GM19438 (cell line): Measurements from ENCODE around the gene GRIPAP1.
"Not testable (repeated sequence)": the region's sequence is repeated elsewhere in the genome, so short reads cannot be mapped to it uniquely, and the experiment has no call there.

Experiments
- ATAC-seq: cut with Tn5 transposase; IDR thresholded peaks from one replicate; pipeline ENCODE4 v1.9.1; 2021; ENCODE audit warnings: low read depth; ENCODE audit not compliant: unreplicated experiment

Gene GRIPAP1

DNA sequence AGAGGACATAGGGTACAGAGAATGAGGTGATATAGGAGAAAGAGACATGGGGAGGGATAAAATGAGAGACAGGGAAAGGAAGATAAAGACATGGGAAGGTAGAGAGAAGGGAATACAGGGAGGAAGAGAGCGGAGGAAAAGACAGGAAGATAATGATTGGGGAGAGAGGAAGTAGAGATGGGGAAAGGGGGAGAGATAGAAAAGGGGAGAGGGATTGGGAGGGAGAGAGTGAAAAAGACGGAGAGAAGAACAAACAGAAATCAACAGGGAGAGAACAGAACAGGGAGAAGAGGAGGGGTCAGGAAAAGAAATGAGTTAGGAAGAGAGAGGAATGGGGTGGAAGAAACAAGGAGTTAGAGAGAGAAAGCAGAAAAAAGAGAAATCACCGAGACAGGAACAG lies 4.6 kb downstream of the GRIPAP1 start:
- ATAC-seq, result no peak

DNA sequence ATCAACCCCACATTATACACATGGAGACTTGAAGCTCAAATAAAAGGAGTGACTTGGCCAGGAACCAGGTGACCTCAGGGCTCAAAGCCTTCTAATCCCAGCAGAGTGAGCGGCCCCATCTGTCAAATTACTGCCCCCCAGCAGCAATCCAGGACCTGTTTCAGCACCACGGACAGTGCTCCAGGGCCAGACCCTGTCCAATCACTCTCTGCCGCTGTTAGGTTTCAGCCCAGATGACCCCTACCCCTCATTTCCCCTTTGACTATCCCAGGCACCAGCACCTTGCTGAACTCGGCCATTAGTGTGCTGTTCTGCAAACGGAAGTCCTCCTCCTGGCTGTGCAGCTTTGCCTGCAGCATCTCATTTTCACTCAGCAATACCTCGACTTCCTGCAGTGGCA lies 5.1 kb downstream of the GRIPAP1 start:
- ATAC-seq, result no peak

DNA sequence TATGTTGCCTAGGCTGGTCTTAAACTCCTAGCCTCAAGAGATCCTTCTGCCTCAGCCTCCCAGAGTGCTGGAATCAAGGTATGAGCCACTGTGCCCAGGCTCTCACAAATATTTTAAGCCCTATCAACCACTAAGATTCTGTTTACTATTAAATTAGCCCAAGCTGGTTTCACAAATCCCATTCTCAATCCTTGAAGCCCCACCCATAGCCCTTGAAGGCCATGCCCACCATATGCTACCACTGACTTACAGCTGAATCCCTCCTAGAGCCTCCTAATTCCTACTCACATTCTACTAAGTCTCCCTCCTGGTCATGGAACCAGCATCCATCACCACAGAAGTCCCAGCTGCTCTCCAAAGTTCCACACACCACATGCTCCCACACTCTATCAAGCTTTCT lies 9.7 kb downstream of the GRIPAP1 start:
- ATAC-seq, result no peak

DNA sequence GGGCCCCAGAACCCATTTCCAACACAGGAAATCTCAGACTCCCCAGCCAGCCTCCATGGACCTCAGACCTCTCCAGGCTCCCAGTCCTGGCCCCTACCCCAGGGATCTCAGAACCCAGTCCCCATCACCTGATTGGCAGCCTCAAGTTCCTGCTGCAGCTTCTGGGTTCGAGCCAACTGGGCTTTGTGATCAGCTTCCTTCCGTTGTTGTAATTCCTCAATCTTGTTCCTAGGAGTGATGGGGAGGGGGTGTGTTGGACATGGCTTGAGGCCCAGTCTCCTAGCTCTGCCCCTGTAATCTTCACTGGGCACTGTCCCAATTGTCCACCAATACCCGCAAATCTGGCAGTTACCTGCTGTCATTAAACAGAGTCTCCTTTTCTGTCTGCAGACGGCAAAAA lies 12.6 kb downstream of the GRIPAP1 start:
- ATAC-seq, result no peak

DNA sequence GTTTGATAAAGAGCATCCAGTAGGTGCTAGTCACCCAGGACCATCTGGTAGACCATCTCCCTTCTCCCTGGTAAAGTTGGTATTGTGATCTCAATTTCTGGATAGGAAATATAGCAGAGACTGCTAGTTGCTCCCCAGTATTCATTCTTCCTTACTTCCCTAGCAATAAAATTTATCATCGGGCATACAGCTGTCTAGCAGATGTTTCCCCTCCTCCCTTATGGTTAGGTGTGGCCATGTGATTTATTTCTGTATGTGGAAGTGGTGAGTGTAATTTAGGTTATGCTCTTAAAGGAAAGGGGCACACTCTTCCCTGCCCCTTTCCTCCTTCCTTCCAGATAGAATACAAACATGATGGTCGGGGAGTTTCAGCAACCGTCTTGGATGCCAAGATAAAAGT lies 18.2 kb downstream of the GRIPAP1 start:
- ATAC-seq, result no peak

DNA sequence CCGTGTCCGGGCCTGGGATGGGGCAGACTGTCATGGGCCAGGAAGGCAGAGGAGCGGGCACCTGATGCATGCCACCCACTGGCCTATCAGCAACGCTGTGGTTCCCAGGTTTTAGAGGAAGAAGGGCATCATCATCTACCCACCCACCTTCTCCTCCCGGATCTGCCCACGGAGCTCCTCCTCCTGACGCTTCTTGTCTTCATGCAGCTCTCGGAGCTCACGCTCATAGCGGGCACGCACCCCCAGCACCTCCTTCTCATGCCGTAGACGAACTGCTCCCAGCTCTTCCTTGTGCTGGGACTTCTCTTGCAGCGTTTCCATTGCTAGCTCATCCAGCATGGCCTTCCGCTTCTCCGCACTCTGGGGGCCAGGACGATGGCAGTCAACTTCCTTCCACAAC lies 19.0 kb downstream of the GRIPAP1 start:
- no peak for ATAC-seq

DNA sequence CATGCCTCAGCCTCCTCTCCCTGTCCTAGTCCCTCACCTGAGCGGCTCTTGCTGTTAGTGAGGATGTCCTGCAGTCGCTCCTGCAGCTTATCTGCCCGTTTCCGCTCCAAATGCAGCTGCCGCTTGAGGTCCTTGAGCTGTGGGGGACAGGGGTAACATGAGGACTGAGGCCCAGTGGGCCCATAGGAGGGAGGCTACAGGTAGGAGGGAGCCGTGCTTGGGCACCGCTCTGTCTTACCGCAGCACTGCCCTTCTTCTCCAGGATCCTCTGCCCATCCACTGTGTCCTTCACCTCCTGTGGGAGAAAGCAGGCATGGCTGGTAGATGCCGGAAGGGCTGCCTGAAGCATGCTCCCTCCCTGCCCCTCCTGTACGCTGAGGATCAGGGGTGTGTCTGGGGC lies 20.9 kb downstream of the GRIPAP1 start:
- ATAC-seq, result no peak

DNA sequence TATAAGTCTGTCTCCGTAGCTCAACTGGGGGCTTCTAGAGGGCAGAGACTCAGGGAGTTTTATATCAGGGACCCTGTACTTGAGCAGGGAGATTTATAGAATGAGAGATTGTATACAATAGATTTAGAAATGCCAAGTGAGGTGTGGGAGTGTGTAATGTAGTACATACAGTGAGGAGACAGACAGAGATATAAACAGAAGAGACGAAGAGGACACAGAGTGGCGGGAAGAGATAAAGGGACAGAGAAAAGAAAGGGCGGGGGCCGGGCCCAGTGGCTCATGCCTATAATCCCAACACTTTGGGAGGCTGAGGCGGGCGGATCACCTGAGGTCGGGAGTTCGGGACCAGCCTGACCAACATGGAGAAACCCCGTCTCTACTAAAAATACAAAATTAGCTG lies 21.7 kb downstream of the GRIPAP1 start:
- not testable (repeated sequence) for ATAC-seq

DNA sequence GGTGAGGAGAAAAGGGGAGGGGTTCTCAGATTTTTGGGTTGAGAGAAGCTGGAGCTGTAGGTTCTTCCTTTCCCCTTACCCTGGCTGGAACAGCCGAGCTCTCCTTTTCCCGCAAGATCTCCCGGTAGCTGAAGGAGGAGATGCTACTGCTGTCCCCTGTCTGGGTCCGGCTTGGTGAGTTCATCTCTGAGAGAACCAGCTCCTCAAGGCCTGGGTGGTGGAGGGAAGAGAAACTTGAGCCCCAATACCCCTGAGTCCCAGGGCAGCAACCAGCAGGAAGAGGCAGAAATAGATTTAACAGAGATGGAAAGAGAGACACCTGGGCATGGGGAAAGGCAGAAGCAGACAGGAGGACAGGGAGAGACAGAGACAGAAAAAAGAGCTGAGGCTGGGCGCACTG lies 23.8 kb downstream of the GRIPAP1 start:
- no peak for ATAC-seq

DNA sequence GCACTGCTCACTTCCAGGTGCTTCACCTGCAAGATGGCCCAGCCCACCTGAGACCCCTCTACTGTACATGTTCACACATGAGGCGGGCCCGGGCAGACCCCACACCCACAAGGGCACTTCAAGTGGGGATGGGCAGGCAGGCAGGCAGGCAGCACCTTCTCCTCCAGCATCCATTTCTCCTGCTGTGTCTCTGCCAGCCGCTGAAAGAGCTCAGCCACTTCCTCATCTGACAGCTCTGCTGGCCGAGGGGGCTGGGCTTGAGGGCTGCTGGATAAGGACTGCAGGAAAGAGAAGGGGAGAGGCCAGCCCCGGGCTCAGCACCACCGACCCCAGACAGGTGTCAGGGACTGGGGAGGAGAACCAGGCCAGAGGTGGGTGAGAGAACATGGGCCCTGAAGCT lies 26.0 kb downstream of the GRIPAP1 start:
- no peak for ATAC-seq

DNA sequence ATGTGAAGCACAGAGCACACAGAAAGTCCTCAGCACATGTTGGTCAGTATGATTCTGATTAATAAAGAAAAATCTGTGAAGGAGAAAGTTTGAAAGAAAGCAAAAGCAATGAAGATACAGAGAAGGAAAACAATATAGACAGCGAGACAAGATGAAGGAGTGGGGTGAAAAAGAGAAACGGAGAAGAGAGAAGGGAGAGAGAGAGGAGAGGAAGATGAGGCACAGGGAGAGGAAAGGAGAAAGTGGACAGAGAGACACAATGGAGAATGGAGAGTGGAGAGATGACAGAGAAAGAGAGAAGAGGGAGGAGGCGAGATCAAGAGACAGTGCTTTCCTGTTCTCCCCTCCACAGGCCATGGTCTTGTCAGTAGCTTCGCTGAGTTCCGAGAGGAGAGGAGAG lies 26.5 kb downstream of the GRIPAP1 start:
- no peak for ATAC-seq

DNA sequence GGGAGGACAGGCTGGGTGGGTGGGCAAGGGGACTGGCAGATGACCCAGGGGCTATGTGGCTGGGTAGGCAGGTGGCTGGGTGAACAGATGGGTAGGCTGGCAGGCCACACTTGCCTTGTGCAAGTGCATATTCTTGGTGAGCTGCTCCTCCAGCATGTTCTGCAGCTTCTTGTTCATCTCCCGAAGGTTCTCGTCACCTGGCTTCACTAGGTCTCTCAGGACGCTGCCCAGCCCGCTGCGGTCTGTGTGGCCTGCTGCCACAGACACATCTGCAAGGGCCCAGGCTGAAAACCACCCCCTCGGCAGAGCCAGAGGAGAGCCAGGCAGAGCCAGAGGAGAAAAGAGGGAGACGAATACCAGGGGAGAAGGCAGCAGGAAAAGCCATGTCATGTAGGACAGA lies 27.0 kb downstream of the GRIPAP1 start:
- no peak for ATAC-seq

DNA sequence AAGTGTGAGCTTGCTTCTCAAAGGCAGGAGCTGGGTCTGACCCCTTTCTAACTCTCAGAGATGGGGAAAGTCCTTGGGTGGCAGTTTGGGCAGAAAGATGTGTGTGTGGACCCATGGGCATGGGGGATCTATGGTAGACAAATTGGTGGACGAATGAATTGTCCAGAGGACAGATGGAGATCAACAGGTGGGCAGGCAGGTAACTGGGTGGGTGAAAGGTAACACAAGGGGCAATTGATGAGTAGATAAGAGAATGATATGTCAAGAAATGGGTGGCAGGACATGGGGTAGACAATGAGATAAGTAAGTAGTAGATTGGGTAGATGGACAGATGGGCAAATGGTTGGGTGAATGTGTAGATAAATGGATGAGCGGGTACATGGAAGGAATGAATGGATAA lies 27.5 kb downstream of the GRIPAP1 start:
- no peak for ATAC-seq

DNA sequence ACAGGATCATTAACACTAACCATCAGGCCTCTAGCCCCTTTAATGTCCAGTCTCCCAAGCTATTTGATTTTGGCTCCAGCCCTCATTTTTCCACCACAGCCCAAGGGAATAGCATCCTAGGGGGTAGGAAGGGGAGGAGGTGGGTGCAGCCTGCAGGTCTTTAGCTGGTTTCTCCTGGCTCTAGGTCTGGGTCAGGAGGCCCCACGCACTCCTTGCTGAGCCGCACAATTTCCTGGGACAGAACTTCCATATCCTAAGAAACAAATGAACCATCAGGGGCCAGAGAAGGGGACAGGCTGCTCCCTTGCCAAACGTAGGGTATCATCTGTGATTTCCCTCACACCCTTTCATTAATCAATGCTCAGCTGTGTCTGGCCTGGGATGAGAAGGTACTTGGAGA lies 28.0 kb downstream of the GRIPAP1 start:
- ATAC-seq, result no peak

DNA sequence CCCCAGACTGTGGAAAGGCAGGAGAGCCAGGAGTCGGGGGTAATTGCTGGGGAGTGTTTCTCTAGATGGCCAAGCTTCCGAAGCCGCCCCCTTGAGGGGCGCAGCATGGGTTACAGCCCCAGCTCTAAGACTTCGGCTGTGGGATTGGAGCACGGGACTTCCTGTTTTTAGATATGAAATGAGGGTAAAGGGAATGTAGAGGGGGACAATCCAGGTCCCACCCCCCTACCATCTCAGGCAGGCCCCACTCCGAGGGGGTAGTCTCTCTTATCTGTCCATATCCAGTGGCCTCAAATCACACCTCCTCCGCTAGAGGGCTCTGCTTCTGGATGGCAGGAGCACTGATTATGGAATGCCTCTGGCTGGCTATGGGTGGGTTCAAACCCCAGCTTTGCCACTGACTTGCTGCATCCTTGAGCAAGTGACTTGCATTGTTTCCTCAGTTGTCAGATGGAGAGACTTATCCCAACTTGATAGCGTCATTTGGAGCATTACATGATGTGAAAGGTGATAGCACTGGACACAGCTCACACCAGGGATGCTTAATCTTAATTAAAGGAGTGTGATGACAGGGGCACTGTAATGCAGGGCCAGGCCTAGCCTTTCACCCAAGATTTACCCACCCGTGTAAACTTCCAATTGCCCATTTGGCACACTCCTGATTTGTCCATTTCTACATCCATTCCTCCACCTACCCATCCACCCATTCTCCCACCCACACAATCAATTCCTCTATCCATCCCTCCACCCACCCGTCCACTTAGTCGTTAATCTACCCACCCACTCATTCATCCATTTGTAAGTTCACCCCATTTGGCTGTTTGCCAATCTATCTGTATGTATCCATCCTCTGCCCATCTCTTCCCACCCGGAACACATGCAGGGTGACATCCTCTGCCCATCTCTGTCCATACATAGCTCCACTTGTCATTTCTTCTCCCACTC lies 29.6 kb downstream of the GRIPAP1 start:
- no peak for ATAC-seq

DNA sequence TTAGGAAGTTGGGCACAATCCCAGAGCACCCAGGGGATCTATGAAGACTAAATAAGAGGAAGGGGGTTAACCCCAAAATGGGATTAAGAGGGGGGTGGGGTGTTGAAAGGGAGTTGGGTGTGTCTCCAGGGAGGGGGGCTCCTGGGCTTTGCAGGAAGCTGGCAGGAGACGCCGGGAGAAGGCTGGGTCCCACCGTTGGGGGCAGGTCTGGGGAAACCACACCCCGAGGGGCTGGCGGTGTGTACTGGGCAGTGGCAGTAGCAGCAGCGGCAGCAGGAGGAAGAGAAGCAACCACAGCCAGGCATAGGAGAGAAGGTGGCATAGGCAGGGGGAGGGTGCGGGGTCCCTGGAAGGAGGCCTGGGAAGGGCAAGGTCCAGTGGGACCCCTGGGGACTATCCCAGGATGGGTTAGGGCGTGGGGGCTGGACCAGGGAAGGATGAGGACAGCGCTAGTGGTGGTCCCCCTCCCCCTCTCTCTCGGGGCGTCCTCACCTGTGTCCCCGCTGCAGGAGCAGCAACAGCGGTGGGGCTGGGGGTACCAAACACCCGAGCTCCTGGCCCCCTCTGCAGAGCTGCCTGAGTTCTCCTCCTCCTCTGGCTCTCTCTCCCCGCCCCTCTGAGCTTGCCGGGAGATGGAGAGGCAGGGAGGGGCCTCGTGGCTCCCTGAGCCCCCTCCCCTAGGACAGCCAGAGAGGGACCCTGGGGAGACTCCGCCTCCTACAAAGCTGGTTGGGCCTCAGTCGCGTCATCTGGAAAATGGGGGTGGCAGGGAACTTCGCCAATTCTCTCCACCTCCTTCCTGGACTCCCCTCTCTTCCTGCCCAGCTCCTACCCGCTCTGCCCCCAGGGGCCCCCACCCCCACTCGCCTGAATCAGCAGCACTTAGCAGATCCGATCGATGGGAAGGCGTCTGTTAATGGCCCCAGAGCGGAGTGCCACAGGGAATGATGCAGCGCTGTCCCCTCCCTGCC lies 30.5 kb downstream of the GRIPAP1 start, which contains the start of gene KCND1:
KCND1 (minus strand) TSS at position 596 of the 971 bp plus-strand sequence. CDS start 1,573 bp downstream, outside the sequence.
- no peak for ATAC-seq

DNA sequence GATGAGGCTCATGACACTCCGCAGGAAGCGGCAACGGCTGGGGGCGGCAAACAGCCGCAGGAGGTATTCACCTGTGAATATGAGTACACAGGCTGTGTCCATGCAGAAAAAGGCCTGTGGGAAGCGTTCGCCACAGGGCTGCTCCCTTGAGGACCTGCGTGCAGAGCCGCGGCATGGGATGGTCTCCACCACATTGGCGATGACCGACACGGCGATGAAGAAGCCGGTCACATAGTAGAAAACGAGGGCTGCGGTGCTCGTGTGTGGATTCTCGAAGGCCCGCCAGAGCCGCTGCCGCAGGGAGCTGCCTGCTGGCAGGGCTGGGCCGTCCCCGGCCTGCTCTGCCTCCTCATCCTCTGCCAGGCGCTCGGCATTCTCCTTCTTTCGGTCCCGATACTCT lies 32.6 kb downstream of the GRIPAP1 start:
- ATAC-seq, result no peak

DNA sequence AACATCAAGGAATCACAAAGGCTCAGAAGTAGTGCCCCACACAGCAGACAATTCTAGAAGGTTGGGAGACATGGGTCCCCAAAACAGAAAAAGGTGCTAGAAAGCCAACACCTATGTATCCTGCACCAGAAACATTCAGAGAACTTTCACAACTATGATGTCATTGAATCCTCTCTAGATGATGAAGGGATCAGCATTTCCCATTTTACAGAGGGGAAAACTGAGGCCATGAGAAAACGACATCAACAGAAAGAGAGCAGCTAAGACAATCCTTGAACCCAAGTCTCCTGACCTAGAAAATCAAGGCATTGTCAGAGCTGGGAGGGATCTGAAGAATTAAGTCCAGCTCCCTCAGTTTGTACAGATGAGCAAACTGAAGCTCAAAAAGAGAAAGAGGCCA lies 33.7 kb downstream of the GRIPAP1 start:
- ATAC-seq, result no peak

DNA sequence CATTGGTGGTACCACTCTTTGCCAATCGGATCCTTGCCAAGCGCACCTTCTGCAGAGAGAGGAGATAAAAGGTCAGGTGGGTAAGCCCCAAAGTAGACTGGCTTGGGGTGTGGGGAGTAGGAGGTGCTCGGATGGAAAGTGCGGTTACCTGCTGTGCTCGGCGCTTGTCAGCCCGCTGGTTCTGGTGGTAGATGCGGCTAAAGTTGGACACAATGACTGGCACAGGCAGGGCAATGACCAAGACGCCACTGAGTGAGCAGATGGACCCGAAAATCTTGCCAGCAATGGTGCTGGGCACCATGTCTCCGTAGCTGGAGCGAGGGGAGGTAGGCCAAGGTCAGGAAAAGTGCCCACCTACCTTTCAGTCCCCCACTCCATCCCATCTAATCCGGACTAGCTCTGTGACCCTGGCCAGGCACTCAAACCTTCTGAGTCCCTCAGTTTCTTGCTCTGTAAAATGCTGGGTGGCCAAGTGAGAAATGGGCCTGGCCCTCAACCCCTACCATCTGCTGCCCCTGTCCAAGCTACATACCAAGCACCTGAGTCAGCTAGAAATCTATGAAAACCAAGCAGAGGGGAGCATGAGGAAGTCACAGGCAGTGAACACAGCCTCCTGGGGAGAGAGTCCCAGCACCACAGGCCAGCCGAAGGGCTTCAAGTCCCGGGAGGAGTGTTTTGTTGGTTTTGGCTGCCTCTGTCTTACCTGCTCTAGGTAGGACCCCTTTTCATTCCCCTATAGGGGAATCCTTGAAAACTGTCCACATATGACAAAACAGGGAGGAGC lies 35.1 kb downstream of the GRIPAP1 start:
- ATAC-seq, result no peak

DNA sequence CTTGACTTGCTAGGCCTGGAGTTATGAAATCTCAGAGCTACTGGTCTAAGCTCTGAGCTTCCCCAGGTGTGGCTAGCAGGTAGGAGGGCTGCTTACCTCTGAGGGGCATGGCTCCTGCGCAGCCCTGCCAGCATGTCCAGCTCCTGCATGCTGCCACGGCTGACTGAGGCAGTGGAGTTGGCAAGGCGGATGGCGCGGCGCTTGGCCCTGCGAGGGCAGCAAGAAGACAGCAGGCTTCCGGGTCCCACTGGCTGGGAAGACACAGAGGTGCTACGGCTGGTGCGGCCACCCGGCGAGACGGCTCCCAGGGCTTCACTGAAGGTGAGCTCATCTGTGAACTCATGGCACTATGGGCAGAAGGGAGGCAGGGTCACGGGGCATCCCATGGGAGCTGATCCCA lies 36.1 kb downstream of the GRIPAP1 start:
- ATAC-seq, result no peak
